ENCODE results near the gene STRN.

Gene STRN

GRCh38 chr2:36973320-36973719 is 7.0 kb upstream of the STRN start:
- DNase-seq (ENCODE audit: low read depth): peak; percentile 14
- no peak for TF ChIP-seq CTCF (IDR thresholded peaks at IDR 0.05; ENCODE audit: low read length, missing control alignments)
- no peak overlapping the region for H3K4me3 ChIP-seq (replicated peaks; ENCODE audit: low read depth, low read length)

DNA sequence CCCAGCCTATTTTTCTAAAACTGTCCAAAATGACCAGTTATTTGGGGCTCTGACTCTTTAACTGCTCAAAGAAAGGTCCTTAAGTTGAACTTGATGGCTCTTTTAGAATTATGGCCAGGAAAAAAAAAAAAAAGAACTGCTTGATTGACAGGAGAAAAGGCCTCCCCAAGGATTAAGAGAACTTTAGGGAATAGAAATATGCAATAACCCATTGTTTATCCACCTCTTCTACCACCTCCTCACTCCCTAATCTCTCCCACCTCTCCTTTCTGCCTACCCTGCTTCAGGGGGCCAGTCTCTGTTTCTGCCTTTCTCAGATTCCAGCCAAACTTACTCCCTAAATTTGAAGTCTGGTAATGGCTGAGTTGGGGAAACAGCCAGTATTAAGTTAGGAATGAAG is 5.7 kb upstream of the STRN start:
- no peak overlapping the region for H3K4me3 ChIP-seq (replicated peaks; ENCODE audit: low read depth, low read length)
- no peak for TF ChIP-seq CTCF (IDR thresholded peaks at IDR 0.05; ENCODE audit: low read length, missing control alignments)
- DNase-seq (ENCODE audit: low read depth): no peak

- no peak for TF ChIP-seq CTCF (IDR thresholded peaks at IDR 0.05; ENCODE audit: low read length, missing control alignments)
- H3K4me3 ChIP-seq (replicated peaks; ENCODE audit: low read depth, low read length): peak overlapping the region; percentile 90
- DNase-seq (ENCODE audit: low read depth): no peak
Observed at GRCh38 chr2:36967236-36967876, 1.0 kb upstream of the STRN start.

DNA sequence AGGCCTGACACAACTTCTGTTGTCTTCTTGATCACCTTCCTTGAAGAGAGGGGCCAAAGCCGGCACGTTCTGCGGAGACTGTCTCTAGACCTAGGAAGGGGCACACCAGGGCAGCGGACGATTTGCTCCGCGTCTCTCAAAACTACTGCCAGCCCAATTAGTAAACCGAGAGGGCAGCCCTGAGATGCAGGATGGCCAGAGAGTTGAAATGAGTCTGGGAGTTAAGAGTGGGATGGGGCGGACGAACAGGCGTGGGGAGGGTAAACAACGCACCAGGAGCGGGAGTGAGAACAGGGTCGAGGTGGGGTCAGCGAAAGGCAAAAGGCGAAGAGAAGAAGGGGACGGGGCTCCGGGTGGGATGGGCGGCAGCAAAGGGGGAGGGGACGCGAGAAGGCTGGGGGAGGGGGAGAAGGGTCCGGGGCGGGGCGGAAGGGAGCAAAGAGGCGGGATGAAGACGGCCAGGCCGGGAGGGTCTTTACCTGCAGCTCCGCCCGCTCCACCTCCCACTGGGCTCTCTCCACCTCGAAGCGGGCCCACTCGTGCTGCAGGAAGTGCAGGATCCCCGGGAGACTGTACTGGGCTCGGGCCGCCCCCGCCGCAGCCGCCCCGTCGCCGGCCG is 476 bp downstream of the STRN start:
- DNase-seq (ENCODE audit: low read depth): peak; percentile 17
- TF ChIP-seq CTCF (IDR thresholded peaks at IDR 0.05; ENCODE audit: low read length, missing control alignments): no peak
- H3K4me3 ChIP-seq (replicated peaks; ENCODE audit: low read depth, low read length): peak overlapping the region; percentile 92

- TF ChIP-seq CTCF (IDR thresholded peaks at IDR 0.05; ENCODE audit: low read length, missing control alignments): no peak
- H3K4me3 ChIP-seq (replicated peaks; ENCODE audit: low read depth, low read length): peak overlapping the region; percentile 92
- peak; percentile 13 for DNase-seq (ENCODE audit: low read depth)
Observed at GRCh38 chr2:36965206-36965605, 1.1 kb downstream of the STRN start.

DNA sequence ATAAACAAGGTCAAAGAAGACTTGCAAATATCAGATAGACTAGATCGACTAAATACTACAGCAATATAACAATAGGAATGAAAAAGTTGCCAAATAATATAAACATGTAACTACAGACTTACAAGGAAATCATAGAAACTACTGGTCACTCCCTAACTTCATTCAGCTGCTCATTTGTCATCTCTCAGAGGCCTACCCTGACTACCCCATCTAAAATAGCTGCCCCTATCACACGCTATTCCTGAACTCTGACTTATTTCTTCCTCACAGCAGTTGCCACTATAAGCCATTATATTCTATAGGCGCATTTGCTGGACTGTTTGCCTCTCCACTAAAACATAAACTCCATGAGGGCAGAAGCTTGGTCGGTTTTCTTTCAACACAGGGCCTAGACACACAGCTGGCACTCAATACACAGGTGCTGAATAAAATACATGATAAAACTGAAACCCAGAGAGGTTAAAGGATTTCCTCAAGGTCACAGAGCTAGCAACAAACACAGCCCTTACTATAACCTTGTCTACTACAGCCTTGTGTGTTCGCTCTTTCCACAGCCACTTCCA is 1.8 kb downstream of the STRN start:
- no peak for TF ChIP-seq CTCF (IDR thresholded peaks at IDR 0.05; ENCODE audit: low read length, missing control alignments)
- peak overlapping the region; percentile 92 for H3K4me3 ChIP-seq (replicated peaks; ENCODE audit: low read depth, low read length)
- peak; percentile 3 for DNase-seq (ENCODE audit: low read depth)
